GM12892 (cell line): ENCODE results near the gene CTNS.

Experiments
- POLR2A ChIP-seq: IDR thresholded peaks from 2 replicates; pipeline ENCODE4 v1.6.1; 2011; ENCODE audit warnings: low read depth, low read length, control low read depth
- TAF1 ChIP-seq: IDR thresholded peaks from 2 replicates; pipeline ENCODE4 v1.6.1; 2011; ENCODE audit warnings: low read depth, mild to moderate bottlenecking, control low read depth, low read length, borderline replicate concordance

- TF ChIP-seq POLR2A (no peak), TAF1 (no peak)
These were observed 52.3 kb downstream of the CTNS start for GRCh38 chr17:3688852-3689261.
